GM15510 (cell line): Measurements from ENCODE around the gene ITGA3.

ENCODE experiments used
- POLR2A ChIP-seq: IDR thresholded peaks from 3 replicates; pipeline ENCODE4 v1.6.1; 2011; ENCODE audit warnings: borderline replicate concordance; ENCODE audit not compliant: insufficient read length; ENCODE audit errors: extremely low read depth

ITGA3 gene

DNA sequence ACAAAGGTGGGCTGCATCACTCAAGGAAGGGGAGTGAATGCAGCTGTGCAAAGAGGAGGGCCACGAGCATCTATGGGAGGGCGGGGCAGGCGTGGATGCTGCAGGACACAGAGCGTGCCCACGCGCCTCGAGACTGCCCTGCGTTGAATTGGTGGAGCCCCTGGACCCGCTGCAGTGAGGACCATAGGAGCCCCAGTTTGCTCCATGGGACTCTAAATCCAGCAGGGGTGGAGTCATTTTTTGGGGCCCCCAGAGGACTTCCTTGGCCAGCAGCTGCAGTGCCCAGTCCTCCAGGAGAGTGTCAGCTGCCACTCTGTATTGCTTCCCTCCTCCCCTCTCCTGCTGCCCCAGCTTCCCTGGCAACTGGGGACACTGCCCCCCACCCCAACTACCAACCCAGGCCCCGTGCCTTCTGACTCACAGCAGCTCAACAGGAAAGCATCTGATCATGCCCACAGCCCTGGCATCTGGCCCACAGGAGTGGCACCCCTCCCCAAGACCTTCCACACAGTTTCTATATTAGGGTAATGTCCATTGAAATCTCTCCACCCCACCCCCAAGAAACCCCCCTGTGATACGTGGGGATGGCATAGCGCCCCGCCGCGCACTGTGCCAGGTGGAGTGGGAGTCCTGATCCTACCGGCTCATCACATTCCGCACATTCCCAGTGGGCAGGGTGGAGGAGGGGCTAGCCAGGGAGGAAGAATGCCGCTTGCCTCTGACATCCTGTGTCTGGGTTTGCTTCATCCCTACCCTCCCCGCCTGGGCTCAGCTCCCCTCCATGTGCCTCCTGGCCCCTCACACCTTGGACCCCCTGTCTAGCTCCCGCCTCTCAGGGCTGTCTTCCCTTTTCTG, 27.8 kb upstream of the ITGA3 start:
- no peak for TF ChIP-seq POLR2A

DNA sequence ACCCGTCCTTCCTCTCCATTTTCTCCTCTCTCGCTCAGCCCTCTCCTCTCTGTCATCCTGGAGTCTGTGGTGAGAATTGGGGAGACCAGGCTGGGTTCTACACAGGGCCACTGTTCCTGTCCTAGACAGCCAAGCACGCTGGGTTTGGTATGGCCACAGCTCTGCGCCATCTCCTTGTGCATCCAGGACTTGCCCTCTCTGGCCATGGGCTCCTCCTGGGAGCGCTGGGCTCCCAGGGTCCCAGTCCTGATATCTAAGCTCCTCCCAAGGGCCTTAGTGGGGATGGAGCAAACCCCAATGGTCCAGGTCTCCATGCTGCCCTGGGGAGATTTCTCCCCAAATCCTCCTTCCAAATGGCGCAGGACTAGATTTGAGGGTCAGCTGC, 27.2 kb upstream of the ITGA3 start:
- no peak for TF ChIP-seq POLR2A

DNA sequence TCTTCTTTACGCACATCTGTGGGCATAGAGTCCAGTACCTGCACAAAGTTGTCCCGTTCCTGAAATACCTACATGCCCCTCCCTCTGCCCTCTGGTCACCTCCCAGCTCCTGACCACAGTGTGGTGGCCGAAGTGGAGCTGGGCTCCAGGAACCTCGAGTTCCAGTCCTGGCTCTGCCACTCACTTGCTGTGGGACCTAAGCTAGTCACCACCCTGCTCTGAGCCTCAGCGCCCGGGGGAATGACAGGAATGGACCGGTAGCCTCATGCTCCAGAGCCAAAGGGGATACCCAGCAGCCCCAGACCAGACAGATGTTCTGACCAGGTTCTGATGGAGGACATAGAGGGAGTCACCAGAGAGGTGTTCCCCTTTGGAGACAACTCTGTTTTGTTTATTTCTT, 26.7 kb upstream of the ITGA3 start:
- no peak for TF ChIP-seq POLR2A

DNA sequence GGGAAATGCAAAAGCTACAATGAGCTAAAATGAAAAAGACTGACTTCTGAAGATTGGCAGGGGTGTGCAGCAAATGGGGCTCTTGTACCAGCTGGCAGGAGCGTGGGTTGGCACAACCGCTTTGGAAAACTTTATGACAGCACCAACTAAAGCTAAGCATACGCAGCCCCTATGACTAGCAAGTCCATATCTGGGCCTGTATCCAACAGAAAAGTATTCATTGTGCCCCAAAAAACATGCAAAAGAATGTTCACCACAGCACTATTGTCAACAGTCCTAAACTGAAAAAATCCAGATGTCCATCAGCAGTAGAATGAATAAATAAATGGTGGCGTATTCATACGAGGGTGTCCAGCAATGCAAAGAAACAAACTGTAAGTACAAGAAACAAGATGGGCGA, 22.6 kb upstream of the ITGA3 start:
- TF ChIP-seq POLR2A = no peak

DNA sequence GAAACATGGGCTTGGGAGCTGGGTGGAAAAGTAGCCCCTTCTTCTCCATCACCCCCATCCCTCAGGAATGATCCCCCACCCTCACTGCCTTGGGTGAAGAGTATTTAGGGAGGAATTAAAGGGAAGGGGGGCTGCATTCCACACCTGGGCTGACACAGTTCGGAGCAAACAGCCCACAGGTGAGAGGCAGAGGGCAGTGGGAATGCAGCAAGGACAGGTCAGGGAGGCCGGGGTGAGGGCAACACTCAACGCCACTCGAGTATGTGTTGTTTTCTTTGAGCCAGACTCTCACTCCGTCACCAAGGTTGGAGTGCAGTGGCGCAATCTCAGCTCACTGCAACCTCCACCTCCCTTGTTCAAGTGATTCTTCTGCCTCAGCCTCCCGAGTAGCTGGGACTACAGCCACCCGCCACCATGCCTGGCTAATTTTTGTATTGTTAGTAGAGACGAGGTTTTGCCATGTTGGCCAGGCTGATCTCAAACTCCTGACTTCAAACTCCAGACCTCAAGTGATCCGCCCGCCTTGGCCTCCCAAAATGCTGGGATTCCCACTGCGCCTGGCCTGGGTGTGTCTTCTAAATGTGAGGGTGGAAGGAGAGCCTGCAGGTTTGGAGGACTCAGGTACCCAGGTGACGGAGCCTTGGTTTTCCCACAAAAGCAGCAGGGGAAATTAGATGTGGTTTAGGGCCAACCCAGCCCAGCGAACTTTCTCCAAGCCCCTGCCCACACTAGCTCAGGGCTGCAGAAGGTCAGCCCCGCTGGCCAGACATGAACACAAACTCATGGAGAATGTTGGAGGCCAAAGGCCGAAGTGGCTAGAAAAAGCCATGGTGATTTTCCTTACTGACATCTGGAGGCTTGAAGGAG, 21.2 kb upstream of the ITGA3 start:
- TF ChIP-seq POLR2A = no peak

DNA sequence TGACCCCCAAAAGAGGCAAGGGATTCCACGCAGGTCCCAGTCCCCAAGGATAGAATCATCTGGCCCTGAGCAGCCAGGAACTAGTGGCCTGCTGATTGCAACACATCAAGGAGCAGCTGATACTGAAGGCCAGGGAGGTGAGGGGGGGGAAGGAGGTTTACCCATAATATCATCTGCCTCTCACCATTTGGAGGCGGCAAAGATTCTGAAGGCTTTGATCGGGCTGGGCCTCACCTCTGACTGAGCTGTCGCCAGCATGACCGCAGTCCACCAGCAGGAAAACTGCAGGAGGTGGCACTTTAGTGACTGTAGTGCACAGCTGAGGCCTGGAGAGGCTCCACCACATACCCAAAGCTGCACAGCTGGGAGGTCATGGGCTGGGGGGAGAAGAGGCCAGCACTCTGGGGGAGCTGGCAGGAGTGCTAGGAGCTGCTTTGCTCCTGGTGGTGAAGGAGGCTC, 20.5 kb upstream of the ITGA3 start:
- TF ChIP-seq POLR2A = no peak

DNA sequence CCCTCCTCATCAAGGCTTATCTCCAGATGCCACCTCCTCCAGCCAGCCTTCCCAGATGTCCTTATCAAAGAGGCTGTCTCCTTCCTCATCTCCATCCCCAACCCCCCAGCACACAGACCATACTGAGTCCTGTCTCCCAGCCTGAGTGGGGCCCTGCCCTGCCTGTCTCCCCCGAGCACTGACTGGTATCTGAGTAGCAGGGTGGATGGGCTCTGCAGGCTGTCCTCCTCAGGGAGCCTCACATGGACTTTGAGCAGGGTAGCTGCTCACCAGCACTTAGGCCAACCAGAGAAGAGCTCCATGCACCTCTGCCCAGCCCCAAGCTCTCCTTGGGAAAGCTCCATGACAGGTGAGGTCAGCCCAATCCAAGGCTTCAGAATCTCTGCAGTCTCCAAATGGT, 20.0 kb upstream of the ITGA3 start:
- no peak for TF ChIP-seq POLR2A

DNA sequence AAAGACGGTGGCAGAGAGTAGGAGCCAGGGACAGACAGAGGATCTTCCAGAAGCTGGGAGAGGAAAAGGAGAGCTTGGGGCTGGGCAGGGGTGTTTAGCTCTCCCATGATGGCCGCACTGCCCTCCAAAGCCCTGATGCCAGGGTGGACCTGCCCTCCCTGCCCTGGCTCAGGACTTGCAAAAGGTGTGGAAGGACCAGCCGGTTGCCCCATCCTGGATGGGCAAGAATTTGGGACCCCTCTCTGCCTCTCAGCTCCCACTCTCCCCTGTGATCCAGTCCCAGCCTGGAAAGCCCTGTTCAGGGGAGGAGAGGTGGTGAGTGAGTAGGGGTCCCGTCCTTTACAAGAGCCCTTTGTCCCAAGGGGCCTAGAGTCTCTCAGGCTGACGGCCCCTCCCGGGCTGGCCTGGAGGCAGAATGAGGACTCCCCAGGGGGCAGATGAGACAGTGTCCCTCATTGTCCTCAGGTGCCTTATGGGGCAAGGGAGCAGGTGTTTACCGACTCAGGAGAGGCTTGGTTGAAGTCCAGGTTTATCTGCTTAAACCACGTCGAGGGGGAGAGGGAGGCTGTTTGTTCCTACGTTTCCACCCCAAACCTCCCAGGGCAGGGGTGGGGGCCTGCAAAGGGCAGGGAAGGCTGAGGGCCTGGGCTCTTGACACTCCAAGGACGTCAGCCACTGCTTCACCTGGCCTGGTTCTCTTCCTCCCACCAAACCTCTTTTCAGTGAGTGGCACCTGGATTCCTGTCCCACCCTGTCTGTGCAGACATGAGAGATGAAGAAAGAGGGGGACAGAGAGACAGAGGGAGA, 19.3 kb upstream of the ITGA3 start:
- no peak for TF ChIP-seq POLR2A

DNA sequence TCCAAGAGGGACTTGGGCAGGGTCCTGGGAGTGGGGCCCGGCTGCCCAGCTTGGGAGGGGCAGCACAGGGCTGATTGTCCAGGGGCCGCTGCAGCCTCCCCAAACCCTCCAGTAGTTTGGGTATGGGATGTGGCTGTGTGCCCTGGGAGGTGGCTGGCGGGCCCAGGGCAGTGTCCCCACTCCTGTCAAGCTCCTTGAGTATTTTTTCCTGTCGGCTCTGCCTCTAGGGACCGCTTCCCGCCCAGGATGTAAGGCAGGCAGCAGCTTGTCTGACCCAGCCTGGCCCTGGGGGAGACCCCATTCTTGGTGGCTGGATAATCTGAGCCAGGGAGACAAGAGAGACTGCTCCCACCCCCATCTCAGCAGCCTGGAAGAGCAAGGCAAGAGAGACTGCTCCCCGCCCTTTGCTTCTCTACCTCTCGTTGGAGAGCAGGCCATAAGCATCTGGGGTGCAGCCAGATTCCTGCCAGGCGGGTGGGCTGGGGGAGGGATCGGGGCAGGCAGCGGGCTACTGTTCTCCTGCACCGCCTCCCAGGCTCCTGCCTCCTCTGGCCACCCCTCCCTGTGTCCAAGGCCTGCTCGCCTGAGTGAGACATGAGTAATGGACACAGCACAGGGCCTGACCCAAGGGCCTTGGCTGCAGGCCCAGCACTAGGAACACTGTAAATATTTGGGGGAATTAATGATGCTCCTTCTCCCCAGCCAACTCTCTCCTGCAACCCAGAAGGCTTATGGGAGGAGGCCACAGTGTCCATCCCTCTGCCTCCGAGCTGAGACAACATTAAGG, 18.4 kb upstream of the ITGA3 start:
- no peak for TF ChIP-seq POLR2A

DNA sequence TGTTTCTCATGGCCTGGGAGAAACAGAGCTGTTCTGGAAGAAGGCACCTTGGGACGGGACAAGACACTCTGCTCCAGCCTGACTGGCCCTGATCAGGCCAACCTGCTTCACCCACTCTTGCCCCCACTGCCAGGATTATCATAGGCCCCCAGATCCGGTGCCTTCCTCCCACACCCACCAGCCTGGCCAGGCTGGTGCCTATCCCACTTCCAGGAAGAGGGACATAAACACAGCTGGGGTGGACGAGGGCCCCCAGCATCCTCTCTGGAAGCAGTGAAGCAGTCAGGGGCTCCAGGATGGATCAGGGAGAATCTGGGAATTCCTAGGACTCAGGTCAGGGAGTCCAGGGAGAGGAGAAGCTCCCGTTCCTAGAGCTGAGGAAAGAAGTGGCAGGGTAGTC, 16.9 kb upstream of the ITGA3 start:
- TF ChIP-seq POLR2A = no peak

DNA sequence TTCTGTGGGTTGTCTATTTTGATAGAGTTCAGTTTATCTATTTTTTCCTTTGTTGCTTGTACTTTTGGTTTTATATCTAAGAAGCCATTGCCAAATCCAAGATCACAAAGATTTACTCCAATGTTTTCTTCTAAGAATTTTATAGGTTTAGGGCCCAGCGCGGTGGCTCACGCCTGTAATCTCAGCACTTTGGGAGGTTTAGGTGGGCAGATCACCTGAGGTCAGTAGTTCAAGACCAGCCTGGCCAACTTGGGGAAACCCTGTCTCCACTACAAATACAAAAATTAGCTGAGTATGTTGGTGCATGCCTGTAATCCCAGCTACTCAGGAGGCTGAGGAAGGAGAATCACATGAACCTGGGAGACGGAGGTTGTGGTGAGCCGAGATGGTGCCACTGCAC, 13.7 kb upstream of the ITGA3 start:
- no peak for TF ChIP-seq POLR2A

DNA sequence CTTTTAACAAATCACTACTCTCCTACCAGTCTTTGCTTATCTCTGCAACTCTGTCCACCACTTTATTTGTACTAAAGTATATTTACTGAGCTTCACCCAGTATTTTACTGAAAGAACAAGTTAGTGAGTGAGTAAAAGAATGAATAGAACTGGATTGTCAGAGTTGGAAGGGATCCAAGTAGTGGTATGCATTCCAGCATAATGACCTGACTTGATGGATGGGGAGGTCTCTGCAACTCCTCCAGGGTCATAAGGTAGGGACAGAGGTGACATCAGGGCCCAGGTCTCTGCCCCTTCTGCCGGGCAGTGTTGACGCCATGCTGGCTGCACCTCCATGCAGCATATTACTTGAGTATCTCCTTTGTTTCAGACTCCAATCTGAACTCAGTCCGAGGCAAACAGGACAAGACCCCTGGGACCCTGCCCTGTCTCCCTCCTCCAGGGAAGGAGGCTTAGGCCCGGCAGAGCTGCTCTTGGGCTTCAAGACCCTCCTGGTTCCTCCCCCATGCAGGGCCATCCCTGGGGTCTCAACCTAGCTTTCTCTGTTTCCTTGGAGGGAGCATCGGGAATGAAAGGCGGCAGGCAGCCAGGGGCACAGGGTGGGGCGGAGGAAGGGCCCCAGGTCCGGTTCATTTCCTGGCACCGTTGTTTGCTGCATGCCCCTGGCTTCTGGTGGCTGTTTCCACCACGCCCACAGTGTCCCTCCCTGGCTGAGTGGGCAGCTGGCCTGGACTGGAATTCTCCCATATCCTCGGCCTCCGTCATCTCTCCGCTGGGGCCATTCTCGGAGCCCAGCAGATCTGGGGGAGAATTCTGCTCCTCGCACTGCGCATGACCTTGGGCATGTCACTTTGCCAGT, 12.4 kb upstream of the ITGA3 start:
- no peak for TF ChIP-seq POLR2A

DNA sequence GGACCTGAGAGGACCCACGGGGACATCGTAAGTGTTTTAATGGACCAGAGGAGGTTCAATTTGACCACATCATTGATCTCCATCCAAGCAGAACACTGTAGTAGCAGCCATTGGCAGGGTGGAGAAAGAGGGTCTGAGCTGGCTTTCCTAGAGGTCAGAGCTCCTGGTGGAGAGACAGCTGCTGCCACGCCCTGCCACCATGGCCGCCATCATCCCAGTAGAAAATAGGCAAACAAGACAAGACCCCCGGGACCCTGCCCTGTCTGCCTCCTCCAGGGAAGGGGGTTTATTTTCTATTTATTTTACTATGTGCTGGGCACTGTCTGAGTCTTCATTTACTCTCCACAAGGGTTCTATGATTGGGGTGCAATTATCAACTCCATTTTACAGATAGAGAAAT, 11.4 kb upstream of the ITGA3 start:
- TF ChIP-seq POLR2A = no peak

DNA sequence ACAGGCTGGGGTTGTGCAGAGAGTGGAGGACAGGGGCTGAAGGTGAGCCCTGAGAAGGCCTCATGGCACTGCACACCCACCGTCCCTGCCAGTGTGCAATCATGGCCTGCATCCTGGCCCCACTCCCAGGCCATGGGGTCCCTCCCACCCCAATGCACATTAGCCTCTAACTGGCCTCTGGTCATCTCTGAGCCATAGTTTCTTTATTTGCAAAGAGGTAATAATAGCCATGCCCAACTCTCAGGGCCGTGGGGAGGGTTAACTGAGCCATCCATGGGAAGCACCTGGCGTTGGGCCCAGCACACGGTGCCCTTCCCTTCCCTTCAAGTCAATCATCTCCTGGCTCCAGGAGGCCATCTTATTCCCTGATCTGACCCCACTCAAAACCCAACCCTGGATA, 10.8 kb upstream of the ITGA3 start:
- no peak for TF ChIP-seq POLR2A

DNA sequence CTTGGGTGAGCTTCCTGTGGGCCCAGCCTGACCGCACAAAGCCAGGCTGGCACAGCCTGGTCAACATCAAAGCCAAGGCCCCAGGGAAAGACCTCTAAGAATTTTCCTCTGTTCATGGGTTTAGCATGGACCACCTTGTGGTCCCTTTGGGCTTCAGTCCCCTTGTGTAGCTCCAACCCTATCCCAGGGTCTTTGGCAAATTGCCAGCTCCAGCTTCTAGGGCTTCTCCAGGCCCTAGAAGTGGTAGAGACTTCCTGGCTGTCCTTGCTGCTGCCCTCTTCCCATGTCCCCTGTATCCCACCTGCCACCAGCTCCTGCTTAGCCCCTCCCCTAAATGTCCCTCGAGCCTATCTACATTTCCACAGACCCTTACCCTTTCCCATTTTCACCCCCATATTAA, 9.7 kb upstream of the ITGA3 start:
- no peak for TF ChIP-seq POLR2A
